ENCODE results near the gene ADORA1. TPM values are rescaled to one million over a fixed set of nuclear protein-coding genes. Genes with fewer than 3 reads are reported as not detected.

ADORA1 gene
- total RNA-seq, 3 donors from 2014 or later, result 0.53 to 1.3 (median 0.78) TPM

DNA sequence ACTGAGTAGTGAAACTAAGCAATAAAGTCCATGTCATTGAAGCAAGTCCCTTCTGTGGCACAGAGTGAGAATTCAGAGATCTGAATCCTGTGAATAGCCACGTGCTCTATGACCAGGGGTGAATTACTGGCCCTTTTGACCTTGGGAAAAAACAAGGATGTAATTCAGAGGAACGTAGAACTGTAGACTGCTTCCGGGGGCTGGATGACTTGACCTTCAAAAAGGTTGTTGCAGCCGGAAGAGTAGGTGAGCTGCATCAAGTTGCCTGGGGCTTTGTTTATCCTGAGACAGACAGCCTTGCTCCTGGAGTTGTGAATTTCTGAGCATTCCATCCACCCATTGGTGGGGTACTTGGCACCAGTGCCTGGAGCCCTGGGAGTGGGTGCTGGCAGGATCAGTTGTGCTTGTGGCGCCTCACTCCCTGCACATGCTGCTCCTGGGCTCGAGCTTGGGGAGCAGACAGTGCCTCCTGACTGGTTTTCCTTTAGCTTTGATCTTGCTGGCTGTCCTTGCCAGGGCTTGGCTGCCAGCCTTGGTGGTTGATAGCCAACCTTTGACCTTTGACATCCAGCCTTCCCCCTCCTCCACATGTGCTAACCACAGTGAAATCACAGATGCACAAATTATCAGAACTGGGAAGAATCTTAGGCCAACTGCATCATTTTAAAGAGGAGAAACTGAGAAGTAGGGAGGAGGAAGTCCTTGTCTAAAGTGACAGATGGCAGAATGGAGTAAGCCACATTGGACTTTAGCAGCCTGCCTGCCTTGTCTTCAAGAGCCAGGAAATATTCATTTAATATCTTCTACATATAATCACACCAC is 25.5 kb upstream of the ADORA1 start:
- no peak for ATAC-seq
- TF ChIP-seq, protein P1, sequence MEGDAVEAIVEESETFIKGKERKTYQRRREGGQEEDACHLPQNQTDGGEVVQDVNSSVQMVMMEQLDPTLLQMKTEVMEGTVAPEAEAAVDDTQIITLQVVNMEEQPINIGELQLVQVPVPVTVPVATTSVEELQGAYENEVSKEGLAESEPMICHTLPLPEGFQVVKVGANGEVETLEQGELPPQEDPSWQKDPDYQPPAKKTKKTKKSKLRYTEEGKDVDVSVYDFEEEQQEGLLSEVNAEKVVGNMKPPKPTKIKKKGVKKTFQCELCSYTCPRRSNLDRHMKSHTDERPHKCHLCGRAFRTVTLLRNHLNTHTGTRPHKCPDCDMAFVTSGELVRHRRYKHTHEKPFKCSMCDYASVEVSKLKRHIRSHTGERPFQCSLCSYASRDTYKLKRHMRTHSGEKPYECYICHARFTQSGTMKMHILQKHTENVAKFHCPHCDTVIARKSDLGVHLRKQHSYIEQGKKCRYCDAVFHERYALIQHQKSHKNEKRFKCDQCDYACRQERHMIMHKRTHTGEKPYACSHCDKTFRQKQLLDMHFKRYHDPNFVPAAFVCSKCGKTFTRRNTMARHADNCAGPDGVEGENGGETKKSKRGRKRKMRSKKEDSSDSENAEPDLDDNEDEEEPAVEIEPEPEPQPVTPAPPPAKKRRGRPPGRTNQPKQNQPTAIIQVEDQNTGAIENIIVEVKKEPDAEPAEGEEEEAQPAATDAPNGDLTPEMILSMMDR (IDR thresholded peaks at IDR 0.05), result no peak

DNA sequence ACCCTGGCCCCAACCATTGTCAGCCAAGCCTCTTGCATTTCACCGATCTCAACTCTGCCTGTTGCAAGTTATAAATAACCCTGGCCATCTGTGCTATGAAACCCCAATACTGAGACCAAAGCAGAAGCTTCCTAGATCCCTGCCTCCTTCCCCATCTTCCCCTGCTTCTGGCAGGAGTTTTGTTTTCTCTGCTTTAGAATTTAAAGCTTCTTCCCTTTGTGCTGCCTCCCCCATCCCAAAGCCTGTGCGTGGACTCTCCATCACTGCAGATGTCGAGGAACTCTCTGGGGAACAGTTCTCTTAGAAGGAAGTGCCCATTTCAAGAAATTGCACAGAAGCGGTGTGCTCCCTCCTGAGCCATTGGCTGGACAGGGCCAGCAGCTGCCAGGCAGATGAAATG is 24.3 kb upstream of the ADORA1 start:
- Histone ChIP-seq H3K9me3 (no peaks in the 10 kb centered on the region), H3K36me3 (ENCODE audit: low read depth) (no peaks in the 10 kb centered on the region), H3K4me1 (ENCODE audit: low read depth) (no peaks in the 10 kb centered on the region), H3K4me3 (no peak overlapping the region)
- DNase-seq (no peak), ATAC-seq (no peak)
- intact Hi-C loops (cut with DNase I, micrococcal nuclease), result no loop called here
- TF ChIP-seq, protein P1 (IDR thresholded peaks at IDR 0.05), result no peak

More for the DNA sequence above, 25.5 kb upstream of the ADORA1 start:
- Histone ChIP-seq H3K4me3 (no peak overlapping the region), H3K4me1 (ENCODE audit: low read depth) (no peaks in the 10 kb centered on the region), H3K36me3 (ENCODE audit: low read depth) (no peaks in the 10 kb centered on the region), H3K9me3 (no peaks in the 10 kb centered on the region)
- intact Hi-C loops (cut with DNase I, micrococcal nuclease), result no loop called here
- no peak for DNase-seq

GRCh38 chr1:203103829-203104495 is 23.6 kb upstream of the ADORA1 start:
- no peak for ATAC-seq
- no peak for DNase-seq
- TF ChIP-seq, protein P1 (IDR thresholded peaks at IDR 0.05), result no peak
- H3K36me3 ChIP-seq (ENCODE audit: low read depth), result no peaks in the 10 kb centered on the region
- no peaks in the 10 kb centered on the region for H3K9me3 ChIP-seq
- intact Hi-C loops (cut with DNase I, micrococcal nuclease), result no loop called here
- no peaks in the 10 kb centered on the region for H3K4me1 ChIP-seq (ENCODE audit: low read depth)
- H3K4me3 ChIP-seq, result no peak overlapping the region

DNA sequence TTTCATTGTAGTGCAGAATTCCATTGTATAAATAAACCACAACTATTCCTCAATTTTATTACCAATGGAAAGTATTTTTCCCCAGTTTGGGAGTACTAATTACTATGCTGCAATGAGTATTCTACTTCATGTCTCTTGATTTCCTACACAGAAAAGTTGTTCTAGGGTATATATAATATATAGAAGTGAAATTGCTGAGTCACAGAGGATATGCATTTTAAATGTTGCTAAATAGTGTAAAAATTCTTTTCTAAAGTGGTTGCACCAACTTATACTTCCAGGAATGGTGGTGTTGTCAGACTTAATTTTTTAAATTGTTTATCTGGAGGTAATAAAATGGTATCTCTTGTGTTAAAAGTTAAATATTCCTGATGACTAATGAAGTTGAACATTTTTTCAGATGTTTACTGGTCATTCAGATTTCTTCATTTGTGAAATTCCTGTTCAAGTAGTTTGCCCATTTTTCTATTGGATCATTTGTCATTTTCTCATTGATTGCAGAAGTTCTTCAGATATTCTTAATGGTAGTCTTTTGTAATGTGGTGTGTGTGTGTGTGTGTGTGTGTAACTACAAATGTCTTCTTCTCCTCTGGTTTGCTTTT is 22.6 kb upstream of the ADORA1 start:
- intact Hi-C loops (cut with DNase I, micrococcal nuclease), result no loop called here
- no peaks in the 10 kb centered on the region for H3K36me3 ChIP-seq (ENCODE audit: low read depth)
- H3K4me1 ChIP-seq (ENCODE audit: low read depth), result no peaks in the 10 kb centered on the region
- TF ChIP-seq, protein P1 (IDR thresholded peaks at IDR 0.05), result no peak
- DNase-seq (no peak), ATAC-seq (no peak)
- no peaks in the 10 kb centered on the region for H3K9me3 ChIP-seq
- H3K4me3 ChIP-seq, result no peak overlapping the region

- TF ChIP-seq, protein P1 (IDR thresholded peaks at IDR 0.05), result no peak
- no peaks in the 10 kb centered on the region for H3K9me3 ChIP-seq
- H3K4me1 ChIP-seq (ENCODE audit: low read depth), result no peaks in the 10 kb centered on the region
- H3K4me3 ChIP-seq, result no peak overlapping the region
- no peaks in the 10 kb centered on the region for H3K36me3 ChIP-seq (ENCODE audit: low read depth)
- ATAC-seq, result no peak
- intact Hi-C loops (cut with DNase I, micrococcal nuclease), result no loop called here
- DNase-seq, result no peak
Observed at GRCh38 chr1:203112475-203112874, 15.1 kb upstream of the ADORA1 start.
